ENCODE measurements around the gene NTMT2. TPM values are rescaled to one million over a fixed set of nuclear protein-coding genes. Genes with fewer than 3 reads are reported as not detected.

The NTMT2 gene
- total and polyA plus RNA-seq, 2 of the 8 experiments (the other 6 are each of a cell fraction or from before 2014, with no cell fraction given): 0.38 TPM; not detected in 1

- H3K79me2 ChIP-seq (ENCODE audit: control insufficient read depth in 1 of 2, insufficient read depth in 2 of 2, low read length in 2 of 2): no peaks in the 10 kb centered on the region
- TF ChIP-seq, protein P1, sequence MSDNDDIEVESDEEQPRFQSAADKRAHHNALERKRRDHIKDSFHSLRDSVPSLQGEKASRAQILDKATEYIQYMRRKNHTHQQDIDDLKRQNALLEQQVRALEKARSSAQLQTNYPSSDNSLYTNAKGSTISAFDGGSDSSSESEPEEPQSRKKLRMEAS (IDR thresholded peaks at IDR 0.05): no peak
- TF ChIP-seq MAFK (IDR thresholded peaks at IDR 0.05; ENCODE audit: low read depth, low read length) (no peak), SP2 (IDR thresholded peaks at IDR 0.05; ENCODE audit: low read length) (no peak), BACH1 (IDR thresholded peaks at IDR 0.05; ENCODE audit: low read length) (no peak), SIRT6 (IDR thresholded peaks at IDR 0.05; ENCODE audit: low read length) (no peak), HDAC2 (IDR thresholded peaks at IDR 0.05; ENCODE audit: borderline replicate concordance in 1 of 2, low read depth in 2 of 2, low read length in 2 of 2) (no peak)
Observed at GRCh38 chr1:170198584-170198983, 52.8 kb downstream of the NTMT2 start.

More at GRCh38 chr1:170198584-170198983, 52.8 kb downstream of the NTMT2 start:
- Histone ChIP-seq H3K4me2 (ENCODE audit: insufficient read depth in 1 of 2, low read depth in 2 of 2, low read length in 2 of 2) (no peak overlapping the region), H3K14ac (ENCODE audit: insufficient read length) (no peak overlapping the region), H4K8ac (ENCODE audit: extremely low read depth, insufficient read depth, low read length) (no peak overlapping the region), H3K27me3 (replicated peaks in 1 of 4; ENCODE audit: control insufficient read depth in 3 of 4, extremely low read depth in 1 of 4, insufficient read depth in 3 of 4, low read length in 3 of 4) (no peaks in the 10 kb centered on the region), H3K56ac (replicated peaks; ENCODE audit: insufficient read length, low read depth, low read length) (no peak overlapping the region), H3K36me3 (ENCODE audit: control insufficient read depth in 2 of 4, insufficient read depth in 4 of 4, low read length in 3 of 4) (no peaks in the 10 kb centered on the region), H3K4me1 (replicated peaks in 1 of 4; ENCODE audit: control insufficient read depth in 3 of 4, insufficient read depth in 4 of 4, low read length in 3 of 4) (no peaks in the 10 kb centered on the region), H2BK120ac (replicated peaks; ENCODE audit: low read depth, low read length) (no peak overlapping the region), H3K79me1 (ENCODE audit: low read depth, low read length) (no peaks in the 10 kb centered on the region), H3K18ac (ENCODE audit: extremely low read depth, low read length) (no peak overlapping the region), H2BK20ac (ENCODE audit: low read length) (no peak overlapping the region), H4K91ac (replicated peaks; ENCODE audit: insufficient read length, low read length) (no peak overlapping the region), H3K23ac (ENCODE audit: insufficient read length) (no peak overlapping the region), H2BK5ac (ENCODE audit: low read depth, low read length) (no peak overlapping the region), H3K27ac (ENCODE audit: low read depth, low read length) (no peak overlapping the region), H2AK5ac (ENCODE audit: low read depth, low read length) (no peak overlapping the region), H2BK15ac (ENCODE audit: low read length) (no peak overlapping the region), H3K9ac (replicated peaks in 1 of 4; ENCODE audit: extremely low read depth in 1 of 4, low read depth in 3 of 4, low read length in 3 of 4) (no peak overlapping the region), H3K4ac (replicated peaks; ENCODE audit: insufficient read length, low read depth, low read length) (no peak overlapping the region), H3K9me3 (ENCODE audit: insufficient read depth in 2 of 2, low read depth in 1 of 2, low read length in 1 of 2) (no peaks in the 10 kb centered on the region), H3K4me3 (ENCODE audit: extremely low read depth in 1 of 4, insufficient read depth in 2 of 4, low read depth in 3 of 4, low read length in 4 of 4) (no peak overlapping the region), H2BK12ac (ENCODE audit: low read depth, low read length) (no peak overlapping the region), H2AFZ (ENCODE audit: low read length) (no peak overlapping the region), H4K5ac (ENCODE audit: insufficient read length, low read depth, low read length) (no peak overlapping the region), H4K20me1 (replicated peaks in 1 of 2; ENCODE audit: control insufficient read depth in 1 of 2, insufficient read depth in 2 of 2, low read length in 2 of 2) (no peaks in the 10 kb centered on the region), H3K23me2 (ENCODE audit: low read depth, low read length) (no peaks in the 10 kb centered on the region)
- POLR2A ChIA-PET (ENCODE audit: partially characterized antibody): no interaction called here
- FAIRE-seq: no peak
- no peak for DNase-seq (ENCODE audit: low read depth in 1 of 2, low spot score in 2 of 2)
- CTCF ChIA-PET (ENCODE audit: partially characterized antibody): no interaction called here
